Measurements from ENCODE around the gene CYP4B1. TPM values are rescaled to one million over a fixed set of nuclear protein-coding genes. Genes with fewer than 3 reads are reported as not detected.
"Not testable (repeated sequence)": the region's sequence is repeated elsewhere in the genome, so short reads cannot be mapped to it uniquely, and the experiment has no call there.

The CYP4B1 gene
- 358 TPM for total RNA-seq

DNA sequence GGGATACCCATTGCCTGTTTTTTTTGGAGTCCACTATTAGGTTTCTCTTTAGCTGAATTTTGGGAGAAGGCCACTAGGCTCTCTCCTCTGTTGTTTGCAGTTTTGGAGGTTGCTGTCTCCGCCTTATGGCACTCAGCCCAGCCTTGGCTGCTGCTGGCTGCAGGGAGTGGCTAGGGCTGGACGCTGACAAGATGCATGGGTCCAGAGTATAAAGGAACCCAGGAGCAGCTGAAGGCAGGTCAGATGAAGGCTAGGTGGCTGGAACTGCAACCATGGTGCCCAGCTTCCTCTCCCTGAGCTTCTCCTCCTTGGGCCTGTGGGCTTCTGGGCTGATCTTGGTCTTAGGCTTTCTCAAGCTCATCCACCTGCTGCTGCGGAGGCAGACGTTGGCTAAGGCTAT is at the start of gene CYP4B1:
CYP4B1 (plus strand) TSS at position 237 of the 400 bp plus-strand sequence; CDS start at position 273, 36 bp downstream.
- peak; percentile 83 for DNase-seq (ENCODE audit: low spot score)

- DNase-seq (ENCODE audit: low spot score): no peak
Observed at GRCh38 chr1:46749404-46749803, 49.4 kb upstream of the CYP4B1 start.

DNA sequence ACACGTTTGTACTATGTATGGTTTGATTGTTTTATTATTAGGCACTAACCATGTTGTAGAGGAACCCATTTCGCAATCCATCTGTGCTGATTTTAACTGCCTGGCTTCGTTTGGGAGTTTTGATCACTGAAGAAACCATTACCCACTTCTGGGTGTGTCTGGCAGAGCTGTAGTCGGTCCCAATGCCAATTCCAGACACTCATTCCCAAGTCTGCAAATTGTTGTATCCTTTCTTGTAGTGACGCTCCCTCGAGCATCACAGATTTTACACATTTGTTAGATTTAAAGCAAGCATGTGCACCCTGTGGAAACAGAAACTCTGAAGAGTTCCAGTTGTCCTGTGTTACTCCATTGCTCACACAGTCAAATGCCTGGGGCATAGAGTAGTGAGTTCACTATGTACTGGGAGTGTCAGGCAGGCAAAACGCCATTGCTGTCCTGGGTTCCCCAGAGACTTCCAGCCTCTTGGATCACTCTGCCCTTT is 48.9 kb upstream of the CYP4B1 start:
- no peak for DNase-seq (ENCODE audit: low spot score)

DNA sequence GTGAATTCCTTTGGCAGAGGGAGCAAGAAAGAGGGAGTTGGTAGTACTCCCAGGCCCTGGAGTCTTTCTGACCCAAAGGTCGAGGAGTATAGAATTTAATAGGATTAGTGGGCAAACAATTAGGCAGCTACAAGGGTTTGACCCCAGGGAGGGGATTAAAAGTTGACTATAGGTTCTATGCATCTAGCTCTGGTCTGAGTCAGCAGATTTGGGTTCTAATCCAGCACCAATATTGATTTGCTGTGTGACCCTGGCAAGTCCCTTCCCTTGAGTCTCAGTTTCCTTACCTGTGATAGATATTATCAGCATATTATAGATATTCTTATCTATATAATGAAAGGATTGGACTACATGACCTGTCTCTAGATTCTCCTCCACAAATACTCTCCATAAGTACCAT is 44.9 kb upstream of the CYP4B1 start:
- no peak for DNase-seq (ENCODE audit: low spot score)

GRCh38 chr1:46754707-46755106 is 44.1 kb upstream of the CYP4B1 start:
- DNase-seq (ENCODE audit: low spot score): not testable (repeated sequence)

- no peak for DNase-seq (ENCODE audit: low spot score)
Observed at GRCh38 chr1:46755121-46755520, 43.7 kb upstream of the CYP4B1 start.

- peak; percentile 55 for DNase-seq (ENCODE audit: low spot score)
Observed at GRCh38 chr1:46757247-46757955, 41.4 kb upstream of the CYP4B1 start.

- DNase-seq (ENCODE audit: low spot score): no peak
Observed at GRCh38 chr1:46757956-46758528, 40.8 kb upstream of the CYP4B1 start.

- no peak for DNase-seq (ENCODE audit: low spot score)
Observed at GRCh38 chr1:46760558-46761166, 38.2 kb upstream of the CYP4B1 start.

GRCh38 chr1:46761740-46762139 is 37.1 kb upstream of the CYP4B1 start:
- no peak for DNase-seq (ENCODE audit: low spot score)

- no peak for DNase-seq (ENCODE audit: low spot score)
Observed at GRCh38 chr1:46764402-46764801, 34.4 kb upstream of the CYP4B1 start.

DNA sequence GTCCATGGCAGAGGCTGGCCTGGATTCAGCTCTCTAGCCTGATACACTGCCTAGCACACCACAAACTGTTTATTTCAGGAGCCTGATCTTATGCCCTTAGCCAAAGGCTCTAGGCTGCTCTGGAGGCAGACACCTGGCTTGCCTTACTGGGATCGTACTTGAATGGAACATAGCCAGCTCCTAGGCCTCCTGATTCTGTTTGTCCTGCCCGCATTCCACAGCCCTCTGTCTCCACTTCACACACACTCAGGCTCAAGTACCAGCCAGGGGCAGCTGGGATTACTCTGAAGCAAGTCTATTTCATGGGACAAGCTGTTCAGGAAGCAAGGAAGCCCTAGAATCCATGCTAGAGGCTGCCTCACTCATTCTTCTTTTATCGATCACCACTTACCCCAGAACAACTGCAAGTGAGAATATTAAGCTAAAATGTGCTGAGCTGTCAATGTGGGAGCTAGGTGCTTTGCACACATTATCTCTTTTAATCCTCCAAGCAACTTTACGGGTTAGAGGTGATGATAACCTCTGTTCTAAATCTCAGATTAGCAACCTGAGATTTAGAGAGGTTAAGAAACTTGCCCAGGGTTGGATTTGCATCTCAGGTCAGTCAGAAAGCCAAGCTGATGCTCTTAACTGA is 31.1 kb upstream of the CYP4B1 start:
- no peak for DNase-seq (ENCODE audit: low spot score)

DNA sequence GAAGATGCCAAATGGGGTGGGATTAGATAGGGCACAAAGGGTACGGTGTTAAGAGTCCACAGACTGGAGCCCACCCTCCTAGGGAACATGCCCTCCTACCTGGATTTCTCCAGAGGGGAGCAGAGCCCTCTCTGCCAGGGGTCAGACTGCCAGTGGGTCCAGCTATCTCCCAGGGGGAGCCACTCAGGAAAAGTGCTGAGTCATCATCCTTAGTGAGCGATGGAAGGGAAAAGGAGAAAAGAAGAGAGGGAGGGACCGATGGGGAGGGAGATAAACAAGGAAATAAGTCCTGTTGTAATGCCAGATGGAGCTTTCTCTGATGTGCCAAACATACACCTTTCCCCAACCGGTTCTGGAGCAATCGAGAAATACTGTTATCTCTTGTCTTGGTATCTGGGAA is 30.4 kb upstream of the CYP4B1 start:
- DNase-seq (ENCODE audit: low spot score): no peak

DNA sequence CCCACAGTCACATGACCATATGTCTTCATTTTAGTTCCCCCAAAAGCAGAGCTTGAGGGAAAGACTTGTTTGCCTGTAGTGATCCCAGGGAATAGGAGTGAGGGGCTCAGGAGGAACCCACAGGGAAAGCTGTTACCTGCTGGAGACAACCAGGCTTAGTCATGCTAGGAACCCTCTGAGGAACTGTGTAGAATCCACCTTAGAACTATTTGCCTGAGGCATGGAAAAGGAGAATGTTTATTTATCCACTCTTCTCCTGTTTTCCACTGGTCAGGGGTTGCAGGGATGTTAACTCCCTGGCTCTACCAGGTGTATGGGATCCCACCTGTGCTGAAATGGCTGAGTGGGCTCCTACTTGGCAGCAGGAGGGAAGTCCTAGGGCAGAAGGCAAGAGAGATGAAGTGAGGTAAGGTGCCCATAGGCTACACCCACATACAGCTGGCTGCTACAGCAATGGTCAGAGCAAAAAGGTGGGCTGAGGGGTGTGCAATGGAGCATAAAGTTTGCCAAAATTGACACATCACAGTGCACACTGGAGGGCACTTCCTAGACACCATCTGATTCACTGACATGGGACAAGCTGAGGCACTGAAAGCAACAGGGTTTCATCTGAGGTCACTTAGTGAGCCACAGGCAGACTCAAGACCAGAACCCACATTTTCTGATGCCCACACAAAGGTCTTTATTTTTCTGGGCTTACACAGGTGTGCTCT is 29.7 kb upstream of the CYP4B1 start:
- no peak for DNase-seq (ENCODE audit: low spot score)

DNA sequence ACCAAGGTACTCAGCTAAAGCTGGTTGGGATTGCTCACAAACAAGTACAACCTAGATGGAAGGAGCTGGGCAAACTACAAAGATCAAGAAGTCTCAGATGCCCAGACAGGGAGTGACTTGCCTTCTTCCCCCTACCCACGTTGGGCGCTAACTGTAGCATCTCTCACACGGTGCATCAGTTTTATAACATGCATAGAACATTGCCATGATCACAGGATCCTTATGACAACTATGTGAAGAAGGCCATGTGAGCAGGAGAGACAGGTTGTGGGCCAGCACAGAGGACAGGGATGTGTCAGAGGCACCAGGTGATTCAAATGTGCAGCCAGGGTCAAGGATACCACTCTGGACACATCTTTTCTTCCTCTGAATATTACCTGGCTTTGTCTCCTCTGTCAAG is 28.3 kb upstream of the CYP4B1 start:
- no peak for DNase-seq (ENCODE audit: low spot score)

- DNase-seq (ENCODE audit: low spot score): no peak
Observed at GRCh38 chr1:46772571-46772970, 26.3 kb upstream of the CYP4B1 start.

DNA sequence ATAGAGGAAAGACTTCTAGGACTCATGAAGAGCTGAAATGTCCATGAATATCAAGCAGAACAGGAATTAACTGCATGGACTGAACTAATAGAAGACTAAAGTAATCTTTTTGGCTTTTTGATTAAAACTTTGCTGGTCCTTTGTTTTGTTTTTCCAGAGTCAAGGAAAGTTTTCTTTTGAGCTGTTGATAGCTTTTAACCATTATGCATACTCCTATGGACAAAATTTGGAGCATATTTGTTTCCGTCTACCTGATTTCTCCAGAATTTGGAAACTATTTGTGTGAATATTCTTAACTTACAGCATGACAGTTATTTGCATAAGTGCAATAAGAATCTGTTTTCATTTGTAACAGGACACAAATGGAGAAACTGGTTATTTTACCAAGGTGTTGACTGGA is 24.5 kb upstream of the CYP4B1 start:
- DNase-seq (ENCODE audit: low spot score): no peak

- not testable (repeated sequence) for DNase-seq (ENCODE audit: low spot score)
Observed at GRCh38 chr1:46778456-46778855, 20.4 kb upstream of the CYP4B1 start.

DNA sequence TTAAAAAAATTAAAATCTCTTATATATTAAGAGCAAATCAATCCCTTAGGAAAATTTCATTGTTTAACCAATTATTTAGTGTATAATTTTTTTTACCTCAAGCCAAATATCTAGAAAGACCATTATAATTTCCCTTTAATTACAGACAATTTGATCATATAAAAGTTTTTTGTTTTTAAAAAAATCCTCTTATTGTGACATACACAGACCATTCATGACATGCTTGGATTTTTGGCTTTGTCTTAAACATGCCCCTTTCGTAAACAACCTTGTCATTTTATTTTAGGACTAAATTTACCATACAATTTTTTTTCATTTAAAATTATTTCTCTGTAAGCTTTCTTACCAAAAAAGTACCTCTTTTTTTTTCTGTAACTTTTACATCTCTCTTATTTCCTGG is 14.2 kb upstream of the CYP4B1 start:
- no peak for DNase-seq (ENCODE audit: low spot score)

- DNase-seq (ENCODE audit: low spot score): not testable (repeated sequence)
Observed at GRCh38 chr1:46788634-46789033, 10.2 kb upstream of the CYP4B1 start.

GRCh38 chr1:46790446-46791101 is 8.3 kb upstream of the CYP4B1 start:
- no peak for DNase-seq (ENCODE audit: low spot score)
